Activated naive CD4-positive, alpha-beta T cell treated with anti-CD3 and anti-CD28 coated beads, Interleukin-2, amount 50 U/mL, for 24 hours (primary cell): Measurements from ENCODE around the gene NDUFAF5.

ENCODE experiments used
- H3K27ac Mint-ChIP-seq: one replicate; pipeline ENCODE4 v1.8.0; 2021; ENCODE audit warnings: mild to moderate bottlenecking, mixed read lengths
- H3K27me3 Mint-ChIP-seq: one replicate; pipeline ENCODE4 v1.8.0; 2021; ENCODE audit warnings: mixed read lengths
- H3K36me3 Mint-ChIP-seq: one replicate; pipeline ENCODE4 v1.8.0; 2021; ENCODE audit warnings: mixed read lengths
- H3K4me1 Mint-ChIP-seq: one replicate; pipeline ENCODE4 v1.8.0; 2021; ENCODE audit warnings: mixed read lengths
- H3K4me3 Mint-ChIP-seq: one replicate; pipeline ENCODE4 v1.8.0; 2021; ENCODE audit warnings: mild to moderate bottlenecking, mixed read lengths
- H3K9me3 Mint-ChIP-seq: one replicate; pipeline ENCODE4 v1.8.0; 2021; ENCODE audit warnings: mixed read lengths

Gene NDUFAF5

DNA sequence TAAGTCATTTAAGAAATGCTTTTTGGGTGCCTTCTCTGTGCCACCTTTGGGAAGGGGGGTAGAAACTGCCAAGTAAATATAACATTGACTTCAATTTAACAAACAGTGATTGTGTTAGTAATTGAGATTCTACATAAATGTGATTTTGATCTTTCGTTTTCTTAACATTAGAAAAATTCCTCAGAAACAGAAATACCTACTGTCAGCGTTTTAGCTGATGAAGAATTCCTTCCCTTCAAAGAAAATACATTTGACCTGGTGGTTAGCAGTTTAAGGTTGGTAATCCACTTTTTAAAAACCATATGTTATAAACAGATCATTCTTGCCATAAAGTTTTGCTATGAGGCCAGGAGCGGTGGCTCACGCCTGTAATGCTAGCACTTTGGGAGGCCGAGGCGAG is 9.8 kb downstream of the NDUFAF5 start:
- H3K27me3 Mint-ChIP-seq = no peaks in the 10 kb centered on the region
- no peaks in the 10 kb centered on the region for H3K9me3 Mint-ChIP-seq

DNA sequence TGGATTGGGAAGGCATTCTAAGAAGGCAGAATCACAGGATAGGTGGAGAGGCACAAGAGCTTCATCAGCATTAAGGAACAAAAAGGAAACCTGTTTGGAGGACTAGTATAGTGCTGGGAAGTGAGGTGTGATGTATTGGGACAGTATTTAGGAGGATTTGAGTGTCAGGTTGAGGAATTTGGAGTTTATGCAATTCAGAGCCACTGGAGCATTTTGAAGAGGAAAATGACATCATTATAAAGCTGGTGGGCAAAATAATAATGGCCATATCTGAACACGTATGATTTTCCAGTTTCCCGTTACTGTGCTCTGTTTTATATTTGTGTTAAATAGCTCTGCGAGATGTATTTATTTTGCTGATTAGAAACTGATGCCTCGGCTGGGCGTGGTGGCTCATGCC is 14.2 kb downstream of the NDUFAF5 start:
- Mint-ChIP-seq H3K4me3 (no peak overlapping the region), H3K9me3 (no peaks in the 10 kb centered on the region), H3K27ac (no peak overlapping the region), H3K27me3 (no peaks in the 10 kb centered on the region), H3K4me1 (no peaks in the 10 kb centered on the region), H3K36me3 (peaks cover 17% of the 10 kb centered on the region)

More for the DNA sequence above, 9.8 kb downstream of the NDUFAF5 start:
- peaks cover 21% of the 10 kb centered on the region for H3K4me1 Mint-ChIP-seq
- no peak overlapping the region for H3K27ac Mint-ChIP-seq
- H3K4me3 Mint-ChIP-seq = no peak overlapping the region
- H3K36me3 Mint-ChIP-seq = peaks cover 21% of the 10 kb centered on the region

DNA sequence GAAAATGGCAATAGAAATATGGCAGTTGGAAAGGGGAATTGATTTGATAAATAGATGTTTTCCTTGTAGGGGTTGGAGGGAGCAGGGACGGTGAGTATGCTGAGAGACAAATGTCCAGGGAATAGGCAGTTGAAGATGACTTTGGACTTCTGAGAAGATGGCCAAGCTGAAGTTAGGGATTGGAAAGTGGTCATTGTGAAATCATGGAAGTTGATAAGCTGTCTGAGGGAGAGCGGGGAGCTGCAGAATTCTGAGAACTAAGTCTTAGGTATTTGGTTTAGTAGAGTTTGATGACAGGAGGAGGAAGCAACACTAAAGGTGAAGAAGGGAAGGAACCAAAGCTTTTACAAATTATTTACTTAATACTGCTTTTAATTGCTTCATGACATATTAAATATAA is 15.1 kb downstream of the NDUFAF5 start:
- Mint-ChIP-seq H3K27me3 (no peaks in the 10 kb centered on the region), H3K27ac (no peak overlapping the region), H3K9me3 (no peaks in the 10 kb centered on the region), H3K4me1 (no peaks in the 10 kb centered on the region), H3K4me3 (no peak overlapping the region), H3K36me3 (peaks cover 17% of the 10 kb centered on the region)

DNA sequence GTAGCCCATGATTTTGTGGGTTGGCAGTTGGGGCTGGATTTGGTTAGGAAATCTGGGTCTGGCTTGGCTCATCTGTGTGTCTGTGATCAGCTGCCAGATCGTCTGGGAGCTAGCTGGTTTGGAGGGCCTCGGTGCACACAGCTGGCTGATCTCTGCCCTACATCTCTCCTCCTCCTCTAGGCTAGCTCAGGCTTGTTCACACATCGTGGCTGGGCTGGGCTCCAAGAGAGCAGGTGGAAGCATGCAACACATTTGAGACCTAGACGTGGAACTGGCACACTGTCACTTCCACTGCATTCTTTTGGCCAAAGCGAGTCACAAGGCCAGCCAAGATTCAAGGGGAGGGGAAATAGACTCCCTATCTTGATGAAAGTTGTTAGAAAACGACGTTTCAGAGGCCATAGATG is 15.9 kb downstream of the NDUFAF5 start:
- Mint-ChIP-seq H3K27me3 (no peaks in the 10 kb centered on the region), H3K27ac (no peak overlapping the region), H3K4me3 (no peak overlapping the region), H3K9me3 (no peaks in the 10 kb centered on the region), H3K36me3 (peaks cover 17% of the 10 kb centered on the region), H3K4me1 (no peaks in the 10 kb centered on the region)

DNA sequence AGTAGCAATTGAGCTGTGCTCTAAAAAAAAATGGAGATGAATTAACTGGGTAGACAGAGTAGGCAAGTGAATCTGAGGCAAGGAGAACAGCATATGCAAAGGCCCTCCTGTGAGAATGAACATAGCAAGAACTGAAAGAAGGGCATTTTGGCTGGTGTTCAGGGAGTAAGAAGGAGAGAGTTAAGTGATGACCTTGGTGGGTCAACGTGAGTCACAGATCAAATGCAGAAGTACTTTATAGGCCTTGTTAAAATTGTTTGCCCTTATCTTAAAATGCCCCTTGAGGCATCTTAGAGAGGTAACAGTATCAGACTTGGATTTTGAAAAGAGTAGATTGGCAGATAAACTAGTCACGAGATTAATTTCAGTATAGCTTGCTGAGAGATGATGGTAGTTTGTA is 24.5 kb downstream of the NDUFAF5 start:
- Mint-ChIP-seq H3K4me1 (no peaks in the 10 kb centered on the region), H3K27me3 (no peaks in the 10 kb centered on the region), H3K36me3 (peaks cover 7% of the 10 kb centered on the region), H3K27ac (no peak overlapping the region), H3K4me3 (no peak overlapping the region), H3K9me3 (no peaks in the 10 kb centered on the region)

DNA sequence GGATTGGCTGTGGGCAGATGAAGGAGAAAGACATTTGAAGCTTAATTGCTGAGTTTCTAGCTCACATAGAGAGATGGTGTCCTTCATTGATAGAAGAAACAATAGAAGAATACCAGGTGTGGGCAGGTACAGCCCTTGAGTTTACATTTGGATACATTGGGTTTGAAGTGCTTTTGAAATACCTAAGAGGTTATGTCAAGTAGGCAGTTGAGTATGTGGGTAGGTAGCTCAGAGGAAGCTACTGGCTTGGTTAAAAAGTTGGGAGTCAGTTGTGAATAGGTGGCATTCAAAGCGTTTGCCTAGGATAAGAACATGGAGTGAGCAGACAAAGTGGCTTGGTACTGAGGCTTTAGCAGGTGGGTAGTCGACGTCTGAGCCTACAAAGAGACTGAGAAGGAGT is 25.0 kb downstream of the NDUFAF5 start:
- Mint-ChIP-seq H3K4me1 (no peaks in the 10 kb centered on the region), H3K27me3 (no peaks in the 10 kb centered on the region), H3K36me3 (peaks cover 7% of the 10 kb centered on the region), H3K9me3 (no peaks in the 10 kb centered on the region), H3K4me3 (no peak overlapping the region), H3K27ac (no peak overlapping the region)

DNA sequence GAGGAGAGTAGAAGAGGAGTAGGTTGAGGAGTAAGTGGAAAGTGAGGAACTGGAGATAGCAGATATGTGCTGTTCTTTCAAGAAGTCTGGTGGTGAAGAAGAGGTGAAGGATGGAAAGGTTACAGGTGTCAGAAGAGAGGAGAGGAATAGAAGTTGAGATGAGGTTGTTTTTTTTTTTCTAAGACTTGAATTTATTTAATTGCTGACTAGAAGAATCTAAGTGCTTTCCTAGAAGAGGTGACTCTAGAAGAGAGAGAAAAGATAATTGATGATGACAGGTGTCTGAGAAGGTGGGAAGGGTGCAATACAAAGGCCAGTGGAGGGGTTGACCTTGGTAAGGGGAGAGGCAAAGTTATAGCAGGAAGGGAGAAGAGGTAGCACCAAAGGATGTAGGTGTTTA is 25.6 kb downstream of the NDUFAF5 start:
- no peaks in the 10 kb centered on the region for H3K4me1 Mint-ChIP-seq
- H3K4me3 Mint-ChIP-seq = no peak overlapping the region
- peaks cover 5% of the 10 kb centered on the region for H3K36me3 Mint-ChIP-seq
- no peaks in the 10 kb centered on the region for H3K9me3 Mint-ChIP-seq
- H3K27ac Mint-ChIP-seq = no peak overlapping the region
- no peaks in the 10 kb centered on the region for H3K27me3 Mint-ChIP-seq

DNA sequence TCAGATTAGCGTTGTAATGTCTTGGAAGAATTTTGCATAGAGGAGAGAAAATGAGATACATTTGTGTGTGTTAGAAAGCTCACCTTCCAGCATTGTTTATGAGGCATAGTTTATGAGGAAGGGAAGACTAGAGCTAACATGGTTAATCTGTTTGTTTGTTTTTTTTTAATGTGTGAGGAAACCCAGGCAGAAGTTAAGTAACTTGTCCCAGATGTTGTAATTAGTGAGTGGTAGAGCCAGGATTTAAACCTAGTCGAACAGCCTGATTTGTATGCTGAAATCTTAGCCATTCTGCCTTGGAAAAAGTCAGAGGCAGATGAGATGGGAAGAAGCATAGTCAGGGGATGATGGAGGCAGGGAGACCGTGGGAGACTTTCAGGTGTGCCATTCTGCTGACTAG is 29.1 kb downstream of the NDUFAF5 start:
- Mint-ChIP-seq H3K36me3 (peaks cover 16% of the 10 kb centered on the region), H3K27ac (peak overlapping the region; percentile 76), H3K4me1 (peaks cover 27% of the 10 kb centered on the region), H3K9me3 (no peaks in the 10 kb centered on the region), H3K4me3 (no peak overlapping the region), H3K27me3 (no peaks in the 10 kb centered on the region)

DNA sequence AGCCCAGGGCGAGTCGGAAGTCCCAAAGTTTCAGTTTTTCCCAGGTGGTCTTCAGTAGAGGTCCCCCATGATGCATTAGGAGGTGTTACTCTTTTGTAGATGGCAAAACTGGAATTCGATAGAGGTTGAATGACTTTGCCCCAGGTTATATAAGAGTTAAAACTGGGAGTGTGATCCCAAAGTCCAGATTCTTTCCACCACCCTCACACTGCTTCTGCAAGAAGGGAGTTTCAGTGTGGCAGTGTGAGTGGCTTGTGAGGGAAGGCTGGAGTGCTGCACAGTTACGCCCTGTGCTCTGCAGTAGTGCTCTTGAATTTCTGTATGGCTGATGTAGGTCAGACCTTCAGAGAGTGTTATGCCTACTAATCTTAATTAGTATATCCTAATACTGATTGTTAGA is 29.8 kb downstream of the NDUFAF5 start:
- H3K36me3 Mint-ChIP-seq = peaks cover 16% of the 10 kb centered on the region
- peaks cover 27% of the 10 kb centered on the region for H3K4me1 Mint-ChIP-seq
- no peak overlapping the region for H3K4me3 Mint-ChIP-seq
- H3K27me3 Mint-ChIP-seq = no peaks in the 10 kb centered on the region
- H3K9me3 Mint-ChIP-seq = no peaks in the 10 kb centered on the region
- no peak overlapping the region for H3K27ac Mint-ChIP-seq

DNA sequence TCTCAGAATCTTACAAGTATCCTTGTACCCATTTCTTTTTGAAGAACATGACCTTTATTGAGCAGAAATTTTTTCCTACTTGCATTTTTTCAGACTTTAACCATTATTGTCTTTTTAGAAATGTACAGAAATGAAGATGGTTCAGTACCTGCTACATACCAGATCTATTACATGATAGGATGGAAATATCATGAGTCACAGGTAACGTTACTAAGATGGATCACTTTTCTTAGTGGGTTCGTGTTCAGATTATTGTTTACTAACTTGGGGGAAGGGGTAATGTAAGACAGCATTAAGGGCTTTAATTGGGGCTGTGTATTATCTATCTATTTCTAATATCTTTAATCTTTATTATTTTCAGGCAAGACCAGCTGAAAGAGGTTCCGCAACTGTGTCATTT is 31.9 kb downstream of the NDUFAF5 start:
- Mint-ChIP-seq H3K4me1 (peaks cover 31% of the 10 kb centered on the region), H3K9me3 (no peaks in the 10 kb centered on the region), H3K4me3 (peak overlapping the region; percentile 44), H3K36me3 (peaks cover 16% of the 10 kb centered on the region), H3K27me3 (no peaks in the 10 kb centered on the region), H3K27ac (peak overlapping the region; percentile 95)

DNA sequence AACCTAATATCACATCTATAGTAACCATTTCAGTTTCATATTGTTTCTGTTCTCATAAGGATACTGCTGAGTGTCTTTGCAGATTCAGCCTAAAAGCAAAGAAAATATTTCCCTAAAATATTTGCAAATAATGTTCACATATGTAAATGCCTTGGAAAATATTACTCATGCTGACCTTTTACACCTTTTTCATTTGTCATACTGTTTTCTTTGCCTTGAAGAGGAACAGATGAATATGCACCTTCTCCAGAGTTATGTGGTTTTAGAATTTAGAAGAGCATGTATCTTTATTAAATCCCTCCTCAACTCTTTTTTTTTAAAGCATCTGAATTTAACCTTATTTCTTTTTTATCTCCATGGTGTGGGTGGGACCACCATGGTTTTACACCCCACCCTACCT is 32.5 kb downstream of the NDUFAF5 start:
- Mint-ChIP-seq H3K4me1 (peaks cover 31% of the 10 kb centered on the region), H3K27ac (peak overlapping the region; percentile 97), H3K9me3 (no peaks in the 10 kb centered on the region), H3K4me3 (peak overlapping the region; percentile 52), H3K36me3 (peaks cover 16% of the 10 kb centered on the region), H3K27me3 (no peaks in the 10 kb centered on the region)

DNA sequence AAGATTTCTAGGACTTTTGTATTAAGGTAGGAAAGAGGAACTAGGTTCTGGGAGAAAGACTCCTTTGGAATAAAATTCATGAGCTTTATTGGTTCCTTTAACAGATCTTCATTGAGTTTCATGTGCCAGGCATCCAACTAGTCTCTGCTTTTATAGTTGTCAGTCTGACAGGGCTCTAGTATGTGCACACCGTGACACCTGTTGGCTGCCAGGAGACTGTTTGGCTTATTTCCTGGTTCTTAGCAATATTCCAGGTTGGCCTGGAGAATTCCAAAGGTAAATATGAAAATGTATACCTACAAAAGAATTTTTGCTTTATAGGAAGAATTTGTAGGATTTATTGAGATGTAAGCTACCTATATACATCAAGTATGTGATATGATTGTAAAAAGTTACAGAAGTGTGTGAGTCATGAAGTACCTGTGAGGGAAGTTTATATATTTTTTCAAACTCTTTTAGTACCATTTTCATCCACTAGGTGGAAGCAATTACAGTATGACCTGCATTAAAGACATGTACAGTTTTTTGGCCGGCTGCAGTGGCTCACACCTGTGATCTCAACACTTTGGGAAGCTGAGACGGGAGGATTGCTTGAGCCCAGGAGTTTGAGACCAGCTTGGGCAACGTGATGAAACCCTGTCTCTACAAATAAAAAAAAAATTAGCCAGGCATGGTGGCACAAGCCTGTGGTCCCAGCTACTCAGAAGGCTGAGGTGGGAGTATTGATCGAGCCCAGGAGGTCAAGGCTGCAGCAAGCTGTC is 35.2 kb downstream of the NDUFAF5 start:
- peaks cover 31% of the 10 kb centered on the region for H3K4me1 Mint-ChIP-seq
- H3K9me3 Mint-ChIP-seq = no peaks in the 10 kb centered on the region
- peaks cover 10% of the 10 kb centered on the region for H3K36me3 Mint-ChIP-seq
- H3K27me3 Mint-ChIP-seq = no peaks in the 10 kb centered on the region
- peak overlapping the region; percentile 41 for H3K27ac Mint-ChIP-seq
- H3K4me3 Mint-ChIP-seq = no peak overlapping the region

DNA sequence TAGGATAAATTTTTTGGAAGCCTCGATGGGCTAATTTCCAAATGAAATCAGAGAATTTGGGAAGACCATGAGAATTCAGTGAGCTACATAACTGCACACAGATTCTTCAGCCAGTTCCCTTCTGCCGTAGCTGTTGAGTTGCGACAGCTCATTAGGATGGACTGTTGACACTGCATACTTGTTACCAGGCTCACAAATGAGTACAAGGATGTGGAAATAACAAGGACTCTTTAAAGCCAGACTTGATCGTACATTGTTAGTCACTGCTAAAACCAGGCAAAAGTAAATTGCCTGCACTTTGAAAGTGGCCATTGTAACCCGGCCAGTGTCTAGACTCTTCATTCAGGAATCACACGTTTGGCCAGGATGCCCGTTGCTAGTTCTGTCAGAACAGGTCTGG is 37.0 kb downstream of the NDUFAF5 start:
- peaks cover 21% of the 10 kb centered on the region for H3K4me1 Mint-ChIP-seq
- no peaks in the 10 kb centered on the region for H3K27me3 Mint-ChIP-seq
- H3K9me3 Mint-ChIP-seq = no peaks in the 10 kb centered on the region
- H3K36me3 Mint-ChIP-seq = peaks cover 6% of the 10 kb centered on the region
- no peak overlapping the region for H3K27ac Mint-ChIP-seq
- H3K4me3 Mint-ChIP-seq = no peak overlapping the region

DNA sequence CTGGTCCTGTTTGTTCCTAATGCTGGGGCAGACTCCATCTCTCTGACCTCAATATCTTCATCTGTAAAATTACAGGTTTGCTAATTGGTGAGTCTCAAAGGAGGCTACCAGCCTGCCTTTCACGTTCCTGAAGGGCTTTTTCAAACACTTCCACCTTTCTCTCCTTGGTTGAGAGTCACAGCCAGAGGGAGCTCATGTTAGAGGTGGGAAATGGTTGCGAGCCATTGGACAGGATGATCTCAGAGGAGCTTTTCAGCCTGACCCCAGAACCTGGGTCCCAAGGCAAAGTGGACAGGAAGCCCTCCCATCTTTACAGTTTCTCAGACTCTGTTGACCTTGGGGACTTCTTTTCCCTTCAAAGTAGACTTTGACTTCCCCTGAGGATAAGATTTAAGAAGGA is 37.6 kb downstream of the NDUFAF5 start:
- Mint-ChIP-seq H3K9me3 (no peaks in the 10 kb centered on the region), H3K4me3 (no peak overlapping the region), H3K27me3 (no peaks in the 10 kb centered on the region), H3K27ac (no peak overlapping the region), H3K4me1 (peaks cover 16% of the 10 kb centered on the region), H3K36me3 (peaks cover 5% of the 10 kb centered on the region)

DNA sequence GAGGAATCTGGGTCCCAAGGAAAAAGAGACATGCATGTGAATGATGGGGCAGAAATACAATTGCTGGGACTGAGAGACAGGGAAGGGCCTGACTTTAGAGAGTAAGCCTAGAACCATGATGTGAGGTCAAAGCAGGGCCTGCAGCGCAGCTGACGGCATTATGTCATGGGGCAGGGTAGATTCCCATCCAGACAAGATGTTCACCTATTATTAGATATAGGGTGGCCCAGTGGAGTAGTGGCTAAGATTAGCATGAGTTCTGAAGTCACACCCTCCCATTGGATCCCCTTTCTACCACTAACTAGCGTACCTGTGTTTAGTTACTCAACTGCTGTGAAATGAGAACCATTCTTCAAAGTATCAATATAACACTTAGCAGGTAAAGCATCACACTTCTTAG is 39.6 kb downstream of the NDUFAF5 start:
- Mint-ChIP-seq H3K9me3 (no peaks in the 10 kb centered on the region), H3K4me3 (no peak overlapping the region), H3K36me3 (no peaks in the 10 kb centered on the region), H3K27ac (no peak overlapping the region), H3K27me3 (no peaks in the 10 kb centered on the region), H3K4me1 (peaks cover 4% of the 10 kb centered on the region)

DNA sequence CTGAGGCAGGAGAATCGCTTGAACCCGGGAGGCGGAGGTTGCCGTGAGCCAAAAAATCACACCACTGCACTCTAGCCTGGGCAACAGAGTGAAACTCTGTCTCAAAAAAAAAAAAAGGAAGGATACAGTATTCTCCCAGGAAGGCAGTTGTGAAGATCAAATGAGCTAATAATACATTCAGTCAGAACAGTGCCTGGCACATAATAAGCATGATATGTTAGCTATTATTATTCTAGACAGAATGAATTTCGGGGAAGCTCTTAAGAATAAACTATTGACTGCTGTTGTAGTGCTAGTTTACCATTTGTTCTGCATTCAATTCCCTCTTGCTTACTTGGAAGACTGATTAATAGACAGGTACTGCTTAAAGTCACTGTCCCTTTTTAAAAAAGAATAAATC is 40.6 kb downstream of the NDUFAF5 start:
- H3K27me3 Mint-ChIP-seq = no peaks in the 10 kb centered on the region
- no peak overlapping the region for H3K27ac Mint-ChIP-seq
- H3K9me3 Mint-ChIP-seq = no peaks in the 10 kb centered on the region
- H3K4me3 Mint-ChIP-seq = no peak overlapping the region
- H3K4me1 Mint-ChIP-seq = no peaks in the 10 kb centered on the region
- no peaks in the 10 kb centered on the region for H3K36me3 Mint-ChIP-seq

DNA sequence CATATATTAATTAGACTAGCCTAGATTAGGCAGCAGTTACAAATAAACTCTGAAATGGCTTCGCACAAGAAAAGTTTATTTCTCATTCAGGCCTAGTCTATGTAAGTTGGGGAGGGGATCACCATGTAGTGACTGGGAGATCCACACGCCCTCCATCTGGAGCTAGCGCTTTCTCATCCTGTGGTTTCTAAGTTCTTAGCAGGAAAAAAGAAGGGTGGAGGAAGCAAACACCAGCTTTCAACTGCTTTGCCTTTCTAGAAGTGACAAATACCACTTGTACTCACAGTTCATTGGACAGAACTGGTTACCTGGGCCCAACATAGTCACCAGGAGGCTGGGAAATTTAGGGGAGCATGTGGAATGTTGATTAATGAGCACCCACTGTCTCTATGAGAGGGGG is 46.6 kb downstream of the NDUFAF5 start:
- Mint-ChIP-seq H3K9me3 (peaks cover 5% of the 10 kb centered on the region), H3K4me3 (no peak overlapping the region), H3K4me1 (no peaks in the 10 kb centered on the region), H3K27me3 (peaks cover 6% of the 10 kb centered on the region), H3K27ac (no peak overlapping the region), H3K36me3 (no peaks in the 10 kb centered on the region)
